K562 (cell line): ENCODE measurements around the gene MKRN3. TPM values are rescaled to one million over a fixed set of nuclear protein-coding genes. Genes with fewer than 3 reads are reported as not detected.

Experiments
- ASH1L ChIP-seq: fragments of 450-650 bp; IDR thresholded peaks from 2 replicates; pipeline ENCODE4 v1.6.1; 2018; ENCODE audit warnings: borderline replicate concordance, mild to moderate bottlenecking, low read depth; ENCODE audit not compliant: partially characterized antibody
- ATF4 ChIP-seq: fragments of 450-650 bp; formaldehyde crosslinking; IDR thresholded peaks from 2 replicates; pipeline ENCODE4 v1.4.0; 2022; ENCODE audit warnings: mild to moderate bottlenecking, moderate library complexity
- CAMTA2 ChIP-seq: fragments of 250-450 bp; sonication (Bioruptor Pico); conservative IDR thresholded peaks from 2 replicates; pipeline ENCODE4 v1.5.1; 2022
- CCAR2 ChIP-seq: fragments of 200-400 bp; formaldehyde crosslinking; IDR thresholded peaks from 2 replicates; pipeline ENCODE4 v1.6.1; 2017; ENCODE audit warnings: mild to moderate bottlenecking, low read depth, low read length
- CREB1 ChIP-seq, 2 experiments: sonication (generic) in 1 of 2; formaldehyde crosslinking in 1 of 2; IDR thresholded peaks; 2 replicates each; pipeline versions ENCODE4 v1.6.1 to v1.8.0; 2012 to 2022; ENCODE audit warnings: inconsistent platforms in 1 of 2, mild to moderate bottlenecking in 1 of 2, missing genetic modification reagents in 1 of 2, moderate library complexity in 1 of 2
- E2F6 ChIP-seq, 2 experiments: IDR thresholded peaks; 2 replicates each; pipeline ENCODE4 v1.6.1; 2011; ENCODE audit warnings: borderline replicate concordance in 1 of 2, control low read depth in 1 of 2, low read depth in 1 of 2, low read length in 1 of 2, mild to moderate bottlenecking in 1 of 2, mixed read lengths in 1 of 2, moderate library complexity in 1 of 2; ENCODE audit not compliant: insufficient read depth in 1 of 2, insufficient read length in 1 of 2, poor library complexity in 1 of 2, severe bottlenecking in 1 of 2; ENCODE audit errors: extremely low read depth in 1 of 2
- HCFC1 ChIP-seq: IDR thresholded peaks from 2 replicates; pipeline ENCODE4 v1.6.1; 2012; ENCODE audit warnings: low read depth, low read length, improper control_type of control experiment
- KLF13 ChIP-seq: fragments of 450-650 bp; IDR thresholded peaks from 2 replicates; pipeline ENCODE4 v1.6.1; 2016; ENCODE audit warnings: missing genetic modification characterization, low read depth, mild to moderate bottlenecking, missing compliant biosample characterization, moderate library complexity, borderline replicate concordance
- MED1 ChIP-seq: sonication (generic); formaldehyde crosslinking; IDR thresholded peaks from 2 replicates; pipeline ENCODE4 v1.8.1; 2023; ENCODE audit warnings: missing genetic modification reagents, borderline replicate concordance
- MXI1 ChIP-seq: IDR thresholded peaks from 2 replicates; pipeline ENCODE4 v1.6.1; 2011; ENCODE audit warnings: low read depth, mild to moderate bottlenecking, improper control_type of control experiment, low read length
- NCOA4 ChIP-seq: fragments of 450-650 bp; IDR thresholded peaks from 2 replicates; pipeline ENCODE4 v1.6.1; 2018; ENCODE audit warnings: mild to moderate bottlenecking; ENCODE audit not compliant: partially characterized antibody
- PATZ1 ChIP-seq: fragments of 250-450 bp; sonication (Bioruptor Pico); IDR thresholded peaks from 2 replicates; pipeline ENCODE4 v1.5.0; 2020; ENCODE audit warnings: mild to moderate bottlenecking, borderline replicate concordance
- ZBTB1 ChIP-seq: sonication (generic); formaldehyde crosslinking; IDR thresholded peaks from 2 replicates; pipeline ENCODE4 v1.8.1; 2023; ENCODE audit warnings: missing genetic modification reagents, low read depth, mild to moderate bottlenecking, borderline replicate concordance
- ZC3H4 ChIP-seq: sonication (generic); formaldehyde crosslinking; IDR thresholded peaks from 2 replicates; pipeline ENCODE4 v1.9.0; 2021; ENCODE audit warnings: missing genetic modification reagents, borderline replicate concordance
- ZNF12 ChIP-seq: sonication (generic); formaldehyde crosslinking; IDR thresholded peaks from 2 replicates; pipeline ENCODE4 v1.4.0; 2020; ENCODE audit warnings: mild to moderate bottlenecking, missing genetic modification reagents
- ZNF583 ChIP-seq: fragments of 250-450 bp; sonication (Bioruptor Pico); IDR thresholded peaks from 2 replicates; pipeline ENCODE4 v1.4.0; 2020
- polyA plus RNA-seq, 8 experiments: library from polyadenylated mRNA; depleted of rRNA in 4 of 8; stranded (reverse) in 5 of 8; unstranded in 3 of 8; fragments of >200 nt; fragmentation: Nextera tagmentation in 2 of 8; fragmentation: Illumina TruSeq in 1 of 8; extraction: Ambion mirVana in 2 of 8; extraction: Trizol in 1 of 8; gene quantifications; 2 replicates each; pipeline versions ENCODE4 v1.2.1 to v1.2.3, GENCODE V29; 2011 to 2014; ENCODE audit warnings: inconsistent platforms in 1 of 8, missing spikeins in 1 of 8
- total RNA-seq, 7 experiments: library from RNA; depleted of rRNA in 6 of 7; stranded (reverse); fragments of >200 nt in 6 of 7; fragmentation: Illumina TruSeq in 2 of 7; extraction: Trizol in 2 of 7; gene quantifications; 2 replicates each; pipeline versions ENCODE4 v1.2.1 to v1.2.3, GENCODE V29; 2011 to 2021; ENCODE audit warnings: low replicate concordance in 1 of 7

Gene MKRN3
- total and polyA plus RNA-seq, 9 of the 15 experiments (the other 6 are each of a cell fraction or from before 2014, with no cell fraction given) = 6.5 to 33.4 (median 25.1) TPM

- TF ChIP-seq E2F6 (IDR thresholded peaks at IDR 0.05; ENCODE audit: borderline replicate concordance in 1 of 2, extremely low read depth in 1 of 2, insufficient read depth in 1 of 2, insufficient read length in 1 of 2, low read depth in 1 of 2, low read length in 1 of 2, poor library complexity in 1 of 2, severe bottlenecking in 1 of 2) = peak; percentile 86 to 91
- 0 out of 2 replicates have a peak, but pooled peaks have one; percentile 25 for TF ChIP-seq CREB1 (IDR thresholded peaks at IDR 0.05)
- peak; percentile 58 for TF ChIP-seq CREB1 (CRISPR knock-in tag; IDR thresholded peaks at IDR 0.05)
- no peak for TF ChIP-seq ZNF12 (CRISPR knock-in tag)
- 0 out of 2 replicates have a peak, but pooled peaks have one; percentile 71 for TF ChIP-seq CCAR2
- TF ChIP-seq ATF4 (CRISPR knock-in tag) = no peak
- peak; percentile 75; the same call in 1 of the 2 replicates for TF ChIP-seq MXI1
- no peak for TF ChIP-seq ZNF583
- no peak for TF ChIP-seq CAMTA2
- no peak for TF ChIP-seq ZC3H4 (CRISPR knock-in tag)
- TF ChIP-seq MED1 (CRISPR knock-in tag) = no peak
- TF ChIP-seq KLF13 = no peak
- TF ChIP-seq HCFC1 = peak; percentile 93
- peak; percentile 63 for TF ChIP-seq ASH1L
- TF ChIP-seq ZBTB1 (CRISPR knock-in tag) = 0 out of 2 replicates have a peak, but pooled peaks have one; percentile 43
- no peak for TF ChIP-seq NCOA4
- TF ChIP-seq PATZ1 (CRISPR knock-in tag) = no peak
Observed at GRCh38 chr15:23565395-23566070, at the start of gene MKRN3 (continued).
